NCI-H1694 (cell line): Measurements from ENCODE around the gene ADCY10.
"Not testable (repeated sequence)": the region's sequence is repeated elsewhere in the genome, so short reads cannot be mapped to it uniquely, and the experiment has no call there.

Experiments
- DNase-seq: peaks from one replicate; lab custom pipeline; 2025; lab: John Stamatoyannopoulos, UW

Gene ADCY10

DNA sequence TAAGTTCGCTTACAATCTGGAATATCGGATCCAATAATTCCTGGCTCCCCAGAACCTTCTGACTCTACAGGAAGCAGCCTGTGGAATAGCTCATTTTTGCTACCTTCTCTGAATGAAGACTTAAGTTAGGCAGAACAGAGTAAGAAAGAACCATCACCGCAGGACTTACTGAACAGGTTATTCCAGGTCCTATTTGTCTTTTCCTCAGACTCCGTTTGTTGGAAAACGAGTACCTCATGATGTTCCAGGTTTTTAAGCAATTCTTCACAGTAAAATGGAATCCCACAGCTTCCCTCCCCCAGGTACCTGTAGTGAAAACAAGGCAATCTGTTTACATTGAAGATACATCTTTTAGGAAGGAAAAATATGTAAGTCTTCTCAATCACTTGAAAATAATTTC lies 59.8 kb downstream of the ADCY10 start:
- DNase-seq: no peak

DNA sequence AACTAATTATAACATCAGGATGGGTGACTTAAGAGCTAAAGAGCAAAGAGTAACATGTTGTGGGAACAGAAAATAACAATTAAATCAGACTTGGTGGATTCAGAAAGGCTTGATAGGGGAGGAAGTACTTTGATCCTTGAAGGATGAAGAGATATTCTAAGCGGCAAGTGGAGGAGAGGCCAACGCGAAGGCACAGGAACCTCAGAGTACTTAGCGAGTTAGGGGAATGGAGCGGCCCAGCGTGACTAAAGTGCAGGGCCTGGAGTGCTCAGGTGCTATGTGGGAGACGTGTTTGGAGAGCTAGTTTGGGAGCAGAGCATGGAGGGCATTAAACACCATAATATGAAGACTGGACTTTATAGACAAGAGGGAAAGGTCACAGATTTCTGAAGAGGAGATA lies 64.3 kb downstream of the ADCY10 start:
- DNase-seq: no peak

DNA sequence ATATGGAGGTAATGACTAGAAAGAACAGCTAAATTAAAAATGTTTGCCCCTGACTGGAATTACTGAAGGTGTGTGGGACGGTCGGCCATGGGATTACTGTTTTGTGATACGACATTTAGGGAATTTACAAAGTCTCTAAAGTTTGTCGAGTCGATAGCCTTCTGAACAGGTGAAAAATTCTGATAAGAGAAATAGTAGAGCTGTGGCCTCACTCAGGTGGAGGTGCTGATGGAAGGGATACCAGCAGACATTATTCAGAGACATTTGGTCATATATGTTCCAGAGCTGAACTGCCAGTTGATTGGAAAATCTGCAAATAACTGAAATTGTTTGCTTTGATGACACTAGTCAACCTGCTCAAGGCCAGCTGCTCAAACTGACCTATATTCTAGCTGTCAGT lies 71.1 kb downstream of the ADCY10 start:
- no peak for DNase-seq

DNA sequence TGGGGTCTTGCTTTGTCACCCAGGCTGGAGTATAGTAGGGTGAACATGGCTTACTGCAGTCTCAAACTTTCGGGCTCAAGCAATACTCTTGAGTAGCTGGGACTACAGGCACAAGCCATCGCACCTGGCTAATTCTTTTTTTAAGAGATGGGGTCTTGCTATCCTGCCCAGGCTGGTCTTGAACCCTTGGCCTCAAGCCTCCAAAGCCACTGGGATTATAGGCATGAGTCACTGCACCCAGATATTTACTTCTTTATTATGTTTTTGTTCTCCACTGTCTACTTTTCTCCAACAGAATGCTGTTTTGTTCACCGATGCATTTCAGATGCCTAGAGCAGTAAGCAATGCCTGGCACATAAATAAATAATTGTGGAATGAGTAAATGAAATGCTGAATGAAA lies 72.4 kb downstream of the ADCY10 start:
- no peak for DNase-seq

DNA sequence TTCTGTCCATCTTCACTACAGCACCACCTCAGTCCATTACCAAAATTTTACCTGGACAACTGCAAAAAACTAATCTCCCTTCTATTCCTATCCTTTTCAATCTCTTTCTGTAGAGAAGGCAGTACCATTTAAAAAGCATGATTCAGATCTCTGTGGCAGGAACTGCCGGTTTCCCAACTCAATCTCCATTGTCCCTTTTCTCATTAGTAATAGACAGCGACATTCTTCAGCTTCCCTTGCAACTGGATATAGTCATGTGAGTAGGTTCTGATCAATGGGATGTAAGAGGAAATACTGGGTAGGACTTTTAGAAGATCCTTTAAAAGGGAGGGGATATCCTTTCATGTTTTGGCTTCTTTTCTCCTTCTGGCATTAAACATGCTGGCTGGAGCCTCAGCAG lies 74.9 kb downstream of the ADCY10 start:
- DNase-seq: no peak

DNA sequence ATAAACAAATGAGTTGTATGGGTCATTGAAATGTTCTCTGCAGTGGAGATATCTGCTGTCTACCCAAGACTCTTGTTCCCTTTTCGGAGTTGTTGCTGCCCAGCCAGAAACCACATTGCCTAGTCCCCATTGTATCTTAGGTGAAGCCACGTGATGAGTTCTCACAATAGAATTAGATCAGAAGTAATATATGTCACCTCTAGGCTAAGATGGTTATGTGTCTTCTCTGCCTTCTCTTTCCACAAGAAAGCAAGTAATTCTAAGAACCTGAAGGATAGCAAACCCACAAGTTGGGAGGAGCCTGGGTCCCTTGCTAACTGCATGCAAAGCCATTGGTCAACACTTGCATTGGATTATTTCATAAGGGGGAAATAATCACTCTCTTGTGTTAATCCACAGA lies 76.6 kb downstream of the ADCY10 start:
- DNase-seq: no peak

DNA sequence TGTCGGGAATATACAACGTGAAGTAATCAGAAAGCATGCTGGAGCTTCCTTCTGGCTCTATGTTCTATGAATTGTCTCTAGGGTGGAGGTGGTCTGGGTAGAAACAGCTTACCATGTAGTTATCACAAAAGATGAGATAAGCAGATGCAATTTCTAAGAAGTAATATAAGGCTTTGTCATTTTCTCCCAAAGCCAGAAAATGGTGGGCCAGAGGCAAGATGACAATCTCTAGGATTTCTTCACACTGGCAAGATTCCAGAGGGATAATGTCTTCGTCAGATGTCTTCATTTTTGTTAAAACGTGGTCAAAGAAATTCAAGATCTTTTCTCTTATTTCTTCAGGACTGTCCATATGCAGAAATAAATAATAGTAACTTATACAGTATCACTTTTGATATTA lies 77.7 kb downstream of the ADCY10 start:
- DNase-seq: no peak

DNA sequence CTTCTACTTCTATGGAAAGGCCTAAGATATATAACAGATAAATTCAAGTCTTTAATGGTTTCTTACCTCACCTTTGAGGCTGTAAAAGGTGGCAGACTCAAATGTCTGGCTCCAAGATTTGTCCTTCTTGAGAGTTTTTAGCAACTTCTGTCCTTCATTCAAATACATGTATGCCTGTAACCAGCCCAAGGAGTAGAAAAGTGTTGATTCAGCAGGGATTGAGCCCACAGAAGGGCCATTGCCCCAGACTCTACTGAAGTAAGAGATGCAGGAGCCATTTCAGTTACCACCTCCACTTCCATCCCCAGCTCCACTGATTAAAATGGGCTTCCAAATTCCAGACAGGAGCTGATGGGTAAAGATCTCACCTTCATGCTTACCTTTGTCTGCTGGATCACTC lies 80.0 kb downstream of the ADCY10 start:
- DNase-seq: no peak

DNA sequence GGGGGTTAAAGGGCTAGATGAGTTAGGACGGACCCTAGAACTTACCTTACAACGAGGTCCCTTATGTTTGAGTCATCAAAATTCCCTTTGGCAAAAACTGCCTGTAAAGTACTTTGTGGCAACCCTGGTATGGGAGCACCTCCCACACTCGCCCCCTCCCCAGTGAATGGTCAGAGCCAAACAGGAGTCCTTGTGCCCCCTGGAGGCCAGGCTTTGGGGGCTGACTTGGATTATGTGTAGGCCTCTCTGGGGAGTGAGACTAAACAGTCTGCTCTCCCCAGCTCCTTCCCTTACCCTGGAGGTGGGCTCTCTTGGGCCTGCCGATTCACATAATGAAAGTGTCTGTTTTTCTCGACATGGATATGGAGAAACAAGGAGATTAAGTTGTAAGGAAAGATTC lies 81.2 kb downstream of the ADCY10 start:
- no peak for DNase-seq

DNA sequence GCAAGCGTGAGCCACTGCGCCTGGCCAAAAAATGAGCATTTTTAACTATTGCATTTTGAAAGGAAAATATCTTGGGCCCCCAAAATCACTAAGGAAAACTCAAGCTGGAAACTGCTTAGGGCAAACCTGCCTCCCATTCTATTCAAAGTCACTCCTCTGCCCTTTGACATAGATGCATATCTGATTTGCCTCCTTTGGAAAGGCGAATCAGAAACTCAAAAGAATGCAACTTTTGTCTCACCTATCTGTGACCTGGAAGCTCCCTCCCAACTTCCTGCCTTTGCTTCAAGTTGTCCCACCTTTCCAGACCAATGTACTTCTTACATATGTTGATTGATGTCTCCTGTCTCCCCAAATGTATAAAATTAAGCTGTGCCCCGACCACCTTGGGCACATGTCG lies 83.3 kb downstream of the ADCY10 start:
- DNase-seq: not testable (repeated sequence)

DNA sequence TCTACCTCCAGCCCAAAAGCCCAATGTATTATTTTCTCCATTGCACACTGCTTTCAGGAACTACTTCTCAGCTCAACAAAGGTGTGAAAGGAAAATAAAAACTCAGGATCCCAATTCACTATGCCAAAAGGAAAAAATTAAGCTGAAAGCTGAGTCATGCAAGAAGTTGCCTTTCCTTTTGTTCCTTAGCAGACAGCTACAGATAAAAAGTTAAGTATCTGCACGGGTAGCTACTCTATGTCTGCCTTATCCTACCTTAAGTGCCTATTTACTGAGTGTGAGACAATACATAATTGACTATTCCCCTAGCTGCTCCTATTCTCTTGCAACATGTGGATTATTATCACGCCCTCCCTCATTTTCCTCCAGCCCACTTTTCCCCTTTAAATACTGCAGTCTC lies 84.1 kb downstream of the ADCY10 start:
- no peak for DNase-seq

DNA sequence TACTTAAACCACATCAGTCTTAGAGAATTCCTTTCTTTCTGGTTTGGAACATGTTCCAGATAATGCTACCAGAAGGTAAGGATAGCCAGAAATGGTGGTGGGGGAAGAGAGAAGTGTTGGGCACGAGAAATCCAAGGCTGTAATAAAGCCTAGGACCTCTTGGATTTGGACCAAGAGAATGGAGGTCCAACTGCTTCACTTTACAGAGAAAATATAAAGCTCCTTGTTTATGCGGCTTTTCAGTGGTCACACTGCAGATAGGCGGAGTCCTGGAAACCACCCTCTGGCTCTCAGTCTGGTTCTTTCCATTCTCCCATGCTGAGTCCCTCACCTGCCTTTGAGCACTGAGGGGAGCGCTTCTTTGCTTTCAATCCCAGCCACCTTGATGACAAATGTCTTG lies 87.8 kb downstream of the ADCY10 start:
- no peak for DNase-seq

DNA sequence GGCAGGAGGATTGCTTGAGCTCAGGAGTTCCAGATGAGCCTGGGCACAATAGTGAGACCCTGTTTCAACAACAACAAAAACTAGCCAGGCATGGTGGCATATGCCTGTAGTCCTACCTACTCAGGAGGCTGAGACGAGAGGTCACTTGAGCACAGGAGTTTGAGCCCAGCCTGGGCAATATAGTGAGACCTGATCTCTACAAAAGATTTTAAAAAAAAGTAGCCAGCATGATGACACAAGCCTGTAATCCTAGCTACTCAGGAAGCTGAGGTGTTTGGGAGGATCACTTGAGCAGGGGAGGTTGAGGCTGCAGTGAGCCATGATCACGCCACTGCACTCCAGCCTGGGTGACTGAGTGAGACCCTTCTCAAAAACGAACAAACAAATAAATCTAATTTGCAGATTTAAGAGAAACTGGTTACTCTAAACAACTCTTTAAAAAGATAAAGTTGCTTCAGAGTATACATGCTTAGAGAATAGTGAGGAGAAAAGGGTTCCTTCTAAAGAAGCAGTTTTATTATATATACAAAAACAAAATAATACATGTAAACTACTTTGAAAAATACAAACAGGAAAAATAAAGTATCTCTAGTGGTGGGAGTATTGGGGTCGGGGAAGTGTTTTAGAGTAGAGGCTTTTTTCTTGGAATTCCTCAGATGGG lies 88.4 kb downstream of the ADCY10 start:
- no peak for DNase-seq

DNA sequence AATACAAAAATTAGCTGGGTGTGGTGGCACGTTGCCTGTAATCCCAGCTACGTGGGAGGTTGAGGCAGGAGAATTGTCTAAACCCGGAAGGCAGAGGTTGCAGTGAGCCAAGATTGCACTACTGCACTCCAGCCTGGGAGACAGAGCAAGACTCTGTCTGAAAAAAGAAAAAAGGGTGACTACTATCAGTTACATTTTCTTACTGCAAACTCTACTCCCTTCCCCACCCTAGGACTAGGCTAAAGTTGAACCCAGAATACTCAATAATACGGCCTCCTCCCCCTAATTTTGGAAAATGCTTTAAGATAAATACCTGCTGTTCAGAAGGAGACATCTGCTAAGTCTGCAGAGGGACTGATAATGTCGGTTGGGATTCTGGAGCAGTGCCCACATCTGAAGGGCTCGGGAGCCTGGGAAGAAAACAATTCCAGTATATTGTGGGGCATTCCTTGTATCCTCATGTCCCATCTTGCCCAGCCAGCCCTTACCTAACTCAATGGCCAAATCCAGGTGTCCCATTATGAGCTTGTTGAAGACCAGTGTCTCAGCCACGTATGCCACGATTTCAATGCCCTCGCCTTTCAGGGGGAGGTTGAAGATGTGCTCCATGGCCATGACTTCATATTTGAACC lies 89.7 kb downstream of the ADCY10 start:
- DNase-seq: no peak

DNA sequence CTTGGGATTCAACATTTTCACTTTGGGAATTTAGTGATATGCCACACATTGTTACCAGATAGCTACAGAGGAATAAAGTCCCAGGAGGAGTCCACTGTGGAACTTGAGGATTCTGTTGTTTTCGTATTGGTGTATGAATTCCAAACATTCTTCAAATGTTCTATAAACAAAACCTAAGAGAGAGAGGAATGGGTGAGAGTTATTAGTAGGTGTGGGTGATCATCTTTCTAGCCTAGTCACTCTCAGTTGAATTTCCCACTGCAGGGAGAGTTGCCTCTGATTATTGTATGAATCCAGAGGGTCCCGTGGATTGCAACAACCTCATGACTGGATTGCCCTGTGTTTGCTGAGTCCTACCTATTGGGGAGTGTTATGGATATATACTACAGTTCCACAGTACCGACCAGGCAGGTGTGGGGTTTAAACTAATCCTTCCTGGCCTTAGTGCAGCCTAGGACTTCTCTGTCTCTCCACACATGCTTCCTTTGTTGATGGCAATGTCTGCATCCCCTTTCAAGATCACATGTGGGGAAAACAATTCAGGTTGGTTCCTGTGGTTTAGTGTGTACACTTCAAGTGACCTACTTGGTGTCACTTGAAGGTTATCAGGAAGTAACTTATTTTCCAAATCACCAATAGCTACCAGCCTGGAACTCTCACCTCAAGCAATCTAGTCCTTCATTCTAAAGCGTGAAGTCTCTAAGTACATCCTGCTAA lies 91.8 kb downstream of the ADCY10 start:
- no peak for DNase-seq

DNA sequence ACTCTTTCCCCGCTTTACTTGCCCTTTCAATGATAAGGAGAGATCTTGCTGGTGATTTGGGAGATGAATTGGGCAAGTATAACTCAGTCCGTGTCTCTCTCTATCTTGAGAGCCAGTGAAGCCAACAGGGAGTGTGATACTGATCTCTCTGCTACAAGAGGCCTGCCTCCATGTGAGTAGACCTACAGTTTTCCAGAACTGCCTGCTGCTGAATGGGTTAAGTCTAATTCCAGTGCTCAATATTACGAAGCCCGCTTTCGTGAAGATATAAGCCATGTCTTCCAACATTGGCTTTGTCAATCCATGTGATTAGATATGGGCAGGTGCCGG lies 92.6 kb downstream of the ADCY10 start:
- no peak for DNase-seq

DNA sequence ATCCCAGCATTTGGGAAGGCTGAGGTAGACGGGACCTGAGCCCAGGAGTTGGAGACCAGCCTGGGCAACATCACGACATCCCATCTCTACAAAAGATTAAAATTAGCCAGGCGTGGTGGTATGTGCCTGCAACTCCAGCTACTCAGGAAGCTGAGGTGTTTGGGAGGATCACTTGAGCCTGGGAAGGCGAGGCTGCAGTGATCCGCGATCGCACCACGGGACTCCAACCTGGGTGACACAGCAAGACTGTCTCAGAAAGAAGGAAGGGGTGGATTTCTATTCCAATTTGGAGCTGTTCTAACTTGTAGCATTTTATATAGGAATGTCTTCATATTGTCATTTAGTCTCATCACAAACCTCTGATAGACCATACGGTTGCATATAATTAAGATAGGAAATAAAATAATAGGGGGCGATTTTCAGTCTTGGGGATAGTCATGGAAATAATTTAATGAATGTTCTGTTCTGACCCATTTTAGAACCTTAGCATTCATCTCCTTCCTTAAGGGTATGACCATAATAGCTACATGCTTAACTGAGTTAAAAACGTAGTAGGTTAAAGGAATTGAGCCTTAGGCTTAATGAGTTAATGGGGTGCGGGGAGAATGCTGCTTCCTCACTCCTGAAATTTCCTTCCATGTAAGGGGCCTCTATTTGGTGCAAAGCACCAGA lies 93.1 kb downstream of the ADCY10 start:
- no peak for DNase-seq

DNA sequence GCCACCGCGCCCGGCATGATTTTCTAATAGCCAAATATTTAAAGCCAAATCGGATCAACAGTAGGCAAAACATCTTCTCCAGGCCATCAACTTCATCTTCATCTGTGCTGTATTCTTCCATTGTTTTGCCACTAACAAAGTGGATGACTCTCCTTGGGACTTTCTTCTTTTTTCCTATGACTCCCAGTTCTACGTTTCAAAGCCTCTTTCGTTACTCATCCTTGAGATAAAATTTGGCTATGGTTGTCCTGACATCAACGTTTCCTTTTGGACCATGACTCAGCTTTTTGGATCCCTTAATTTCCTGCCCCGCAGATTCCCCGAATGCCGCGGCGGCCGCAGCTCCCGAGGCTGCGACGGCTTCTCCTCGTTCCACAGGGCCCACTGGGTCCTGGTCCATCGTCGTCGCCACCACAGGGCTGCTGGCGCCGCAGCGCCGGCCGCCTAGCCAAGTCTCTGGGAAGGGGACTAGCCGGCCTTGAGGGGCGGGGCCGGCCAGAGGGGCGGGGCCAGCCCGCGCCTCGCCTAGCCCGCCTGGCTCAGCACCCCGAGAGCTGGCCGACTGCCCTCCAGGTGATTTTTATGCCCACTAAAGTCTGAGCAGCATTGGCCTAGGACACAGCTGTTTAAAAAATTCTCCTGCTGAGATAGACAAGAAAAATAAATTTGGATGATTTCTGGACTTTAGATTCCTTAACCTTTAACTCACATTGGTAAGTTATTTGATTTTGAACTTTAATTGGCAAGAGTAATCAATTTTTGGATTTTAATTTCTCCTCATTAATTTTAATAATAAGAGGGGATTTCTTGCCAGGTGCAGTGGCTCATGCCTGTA lies 93.9 kb downstream of the ADCY10 start:
- no peak for DNase-seq

DNA sequence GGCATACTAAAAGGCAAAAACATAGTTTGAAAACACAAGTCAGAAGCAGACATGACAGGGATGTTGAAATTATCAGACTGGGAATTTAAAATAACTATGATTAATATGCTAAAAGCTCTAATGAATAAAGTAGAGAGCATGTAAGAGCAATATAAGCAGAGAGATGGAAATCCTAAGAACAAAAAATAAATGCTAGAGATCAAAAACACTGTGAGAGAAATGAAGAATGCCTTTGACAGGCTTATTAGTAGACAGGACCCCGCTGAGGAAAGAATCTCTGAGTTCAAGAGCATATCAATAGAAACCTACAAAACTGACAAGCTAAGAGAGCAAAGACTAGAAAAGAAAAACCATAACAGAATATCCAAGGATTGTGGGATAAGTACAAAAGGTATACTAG lies 98.3 kb downstream of the ADCY10 start:
- DNase-seq: no peak

DNA sequence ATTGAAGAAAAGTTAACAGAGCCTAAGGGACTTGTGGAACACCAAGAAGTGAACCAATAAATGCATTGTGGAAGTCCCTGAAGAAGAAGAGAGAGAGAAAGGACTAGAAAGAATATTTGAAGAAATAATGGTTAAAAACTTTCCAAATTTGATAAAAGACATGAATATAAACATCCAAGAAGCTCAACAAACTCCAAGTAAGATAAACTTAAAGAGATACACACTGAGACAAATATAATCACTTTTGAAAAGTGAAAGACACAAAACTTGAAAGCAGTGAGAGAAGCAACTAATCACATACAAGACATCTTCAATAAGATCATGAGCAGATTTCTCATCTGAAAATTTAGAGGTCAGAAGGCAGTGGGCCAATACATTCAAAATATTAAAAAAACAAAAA lies 101.0 kb downstream of the ADCY10 start:
- DNase-seq: no peak

DNA sequence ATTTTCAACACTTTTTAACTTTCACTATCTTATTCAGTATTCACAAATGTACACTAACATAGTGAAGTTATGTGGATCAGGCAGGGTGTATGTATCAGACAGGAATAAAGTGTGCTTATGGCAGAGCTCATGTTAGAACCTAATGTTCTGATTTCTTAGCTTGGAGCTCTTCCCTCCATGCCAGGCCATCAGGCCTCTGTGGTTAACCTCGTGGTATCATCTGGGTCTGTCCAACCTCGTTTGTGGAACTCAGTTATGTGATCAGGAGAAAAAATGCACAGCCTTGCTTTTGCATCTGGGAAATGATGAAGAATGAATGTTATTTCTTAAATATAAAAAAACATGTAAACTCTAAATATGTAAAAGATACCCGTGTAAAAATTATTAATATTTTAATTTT lies 105.2 kb downstream of the ADCY10 start:
- DNase-seq: no peak

DNA sequence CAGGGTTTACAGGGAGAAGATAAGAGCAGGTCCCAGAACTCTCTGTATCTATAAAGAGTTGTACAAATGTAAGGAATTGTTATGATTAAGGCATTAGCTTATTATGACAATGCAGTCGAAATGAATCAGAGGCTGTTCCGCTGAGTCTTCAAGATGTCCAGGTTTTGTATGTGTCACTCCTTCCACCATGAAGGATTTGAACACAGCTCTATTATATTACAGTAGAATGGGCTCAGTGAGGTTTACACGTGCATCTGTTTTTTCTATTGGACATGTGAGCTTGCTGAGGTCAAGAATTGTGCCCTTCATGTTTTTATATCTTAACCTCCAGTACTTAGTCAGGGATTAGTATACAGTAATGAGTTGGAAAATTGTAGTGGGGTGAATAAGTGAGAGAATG lies 105.8 kb downstream of the ADCY10 start:
- no peak for DNase-seq
